GM18502 (cell line): ENCODE data around the gene FTCD.
"Not testable (repeated sequence)": the region's sequence is repeated elsewhere in the genome, so short reads cannot be mapped to it uniquely, and the experiment has no call there.

Experiments used
- ATAC-seq: cut with Tn5 transposase; IDR thresholded peaks from one replicate; pipeline ENCODE4 v1.9.1; 2021; ENCODE audit warnings: mild to moderate bottlenecking; ENCODE audit not compliant: unreplicated experiment, poor library complexity

Gene FTCD

GRCh38 chr21:46141767-46142581 lies 13.4 kb downstream of the FTCD start:
- no peak for ATAC-seq

GRCh38 chr21:46140352-46141003 lies 14.9 kb downstream of the FTCD start:
- ATAC-seq = not testable (repeated sequence)

GRCh38 chr21:46139686-46140085 lies 15.7 kb downstream of the FTCD start:
- no peak for ATAC-seq

- no peak for ATAC-seq
Measured at GRCh38 chr21:46138383-46138970, 16.9 kb downstream of the FTCD start.

- no peak for ATAC-seq
Measured at GRCh38 chr21:46137908-46138307, 17.5 kb downstream of the FTCD start.

GRCh38 chr21:46136739-46137349 lies 18.5 kb downstream of the FTCD start:
- no peak for ATAC-seq

GRCh38 chr21:46135782-46136395 lies 19.5 kb downstream of the FTCD start:
- ATAC-seq = no peak

GRCh38 chr21:46131838-46132651 lies 23.3 kb downstream of the FTCD start:
- no peak for ATAC-seq

GRCh38 chr21:46131588-46131837 lies 23.9 kb downstream of the FTCD start:
- no peak for ATAC-seq

- ATAC-seq = no peak
Measured at GRCh38 chr21:46130831-46131587, 24.4 kb downstream of the FTCD start.

GRCh38 chr21:46129846-46130651 lies 25.3 kb downstream of the FTCD start:
- no peak for ATAC-seq

GRCh38 chr21:46128933-46129571 lies 26.3 kb downstream of the FTCD start:
- ATAC-seq = no peak

- no peak for ATAC-seq
Measured at GRCh38 chr21:46128106-46128932, 27.1 kb downstream of the FTCD start.

GRCh38 chr21:46127239-46128105 lies 27.9 kb downstream of the FTCD start:
- no peak for ATAC-seq

- ATAC-seq = no peak
Measured at GRCh38 chr21:46126309-46127238, 28.8 kb downstream of the FTCD start.
